Measurements from ENCODE around the gene CD72. TPM values are rescaled to one million over a fixed set of nuclear protein-coding genes. Genes with fewer than 3 reads are reported as not detected.
"Not testable (repeated sequence)": the region's sequence is repeated elsewhere in the genome, so short reads cannot be mapped to it uniquely, and the experiment has no call there.

CD72 gene
- total RNA-seq, 1 experiment from 2014 or later = not detected

DNA sequence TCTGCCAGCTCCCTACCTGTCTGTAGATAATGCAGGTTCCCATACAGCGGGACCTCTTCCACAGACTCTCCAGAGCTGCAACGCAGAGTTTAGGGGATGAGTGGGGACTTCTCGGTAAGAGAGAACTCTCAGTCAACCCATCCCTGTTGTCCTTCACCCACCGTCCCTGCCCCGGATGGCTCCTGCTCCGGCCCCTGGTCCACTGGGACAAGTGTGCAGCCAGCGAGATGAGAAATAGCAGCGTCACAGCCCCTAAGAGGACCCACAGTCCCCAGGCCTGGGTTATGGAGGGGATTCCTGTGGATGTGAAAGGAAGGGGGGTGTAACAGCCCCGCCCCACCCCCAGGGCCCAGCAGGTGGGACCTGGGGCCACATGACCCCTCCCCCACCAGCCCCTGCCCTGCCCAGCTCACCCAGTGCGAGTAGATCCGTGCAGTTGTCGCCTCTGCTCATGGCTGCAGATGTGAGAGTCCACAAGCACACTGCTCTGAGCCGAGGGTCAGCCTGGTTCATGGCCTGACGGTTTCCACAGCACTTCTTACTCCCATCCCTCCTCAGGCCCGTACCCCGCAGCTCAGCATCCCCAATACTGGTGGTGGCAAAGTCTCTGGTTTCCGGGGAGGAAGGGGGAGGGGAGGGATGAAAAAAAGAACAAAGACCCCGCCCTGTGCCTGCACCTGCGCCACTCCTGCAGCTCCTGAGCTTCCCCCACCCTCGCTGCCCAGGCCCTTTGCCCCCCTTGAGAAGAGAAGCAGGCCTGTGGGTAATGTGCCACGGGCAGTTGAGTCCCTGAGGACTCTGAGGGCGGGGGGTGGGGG lies 32.3 kb upstream of the CD72 start, which contains the start of gene SIT1:
Gene SIT1, minus strand, starts transcription at position 591 of the 818 bp plus-strand sequence. Its CDS starts 78 bp downstream, at position 513.
- DNase-seq (ENCODE audit: extremely low read depth, low read depth) = no peak

DNA sequence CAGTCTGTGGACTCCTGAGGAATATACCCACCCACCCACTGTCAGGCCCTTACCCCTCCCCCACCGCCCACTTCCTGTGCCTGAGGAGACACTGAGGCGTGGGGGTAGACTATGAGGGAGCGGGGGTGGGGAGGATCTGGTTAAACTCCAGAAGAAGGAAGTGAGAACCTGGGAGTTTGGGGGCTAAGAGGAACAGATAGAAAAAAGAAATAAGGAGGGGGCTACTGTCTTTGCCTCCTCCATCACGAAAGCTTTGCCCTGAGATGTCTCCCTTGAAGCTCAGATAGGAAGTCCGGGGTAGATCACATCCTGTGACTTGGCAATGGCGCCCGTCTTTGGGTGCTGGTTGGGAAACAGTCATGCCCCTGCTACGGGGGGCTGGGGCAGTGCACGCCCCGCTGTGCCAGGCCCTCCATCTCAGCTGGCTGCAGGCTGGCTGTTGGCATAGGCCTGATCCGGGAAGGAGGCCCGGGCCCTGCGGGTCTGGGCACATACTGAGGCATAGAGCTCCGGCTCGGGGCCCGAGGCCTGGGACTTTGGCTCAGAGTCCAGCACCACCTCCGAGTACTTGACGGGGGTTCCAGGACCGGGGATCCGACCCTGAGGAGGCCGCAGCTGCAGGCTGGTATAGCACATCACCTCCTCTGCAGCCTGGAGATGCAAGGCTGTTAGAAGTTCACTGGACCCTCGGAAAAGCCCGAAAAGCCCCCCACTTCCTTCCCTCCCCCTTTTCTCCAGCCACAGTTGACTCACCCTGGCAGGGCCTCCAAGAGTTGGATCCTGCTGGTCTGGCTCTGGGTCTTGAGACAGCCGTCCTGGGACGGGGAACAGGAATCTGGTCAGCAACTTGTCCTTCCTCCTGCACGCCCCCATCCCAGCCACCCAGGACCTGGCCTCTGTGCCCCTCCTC lies 31.5 kb upstream of the CD72 start:
- no peak for DNase-seq (ENCODE audit: extremely low read depth, low read depth)

DNA sequence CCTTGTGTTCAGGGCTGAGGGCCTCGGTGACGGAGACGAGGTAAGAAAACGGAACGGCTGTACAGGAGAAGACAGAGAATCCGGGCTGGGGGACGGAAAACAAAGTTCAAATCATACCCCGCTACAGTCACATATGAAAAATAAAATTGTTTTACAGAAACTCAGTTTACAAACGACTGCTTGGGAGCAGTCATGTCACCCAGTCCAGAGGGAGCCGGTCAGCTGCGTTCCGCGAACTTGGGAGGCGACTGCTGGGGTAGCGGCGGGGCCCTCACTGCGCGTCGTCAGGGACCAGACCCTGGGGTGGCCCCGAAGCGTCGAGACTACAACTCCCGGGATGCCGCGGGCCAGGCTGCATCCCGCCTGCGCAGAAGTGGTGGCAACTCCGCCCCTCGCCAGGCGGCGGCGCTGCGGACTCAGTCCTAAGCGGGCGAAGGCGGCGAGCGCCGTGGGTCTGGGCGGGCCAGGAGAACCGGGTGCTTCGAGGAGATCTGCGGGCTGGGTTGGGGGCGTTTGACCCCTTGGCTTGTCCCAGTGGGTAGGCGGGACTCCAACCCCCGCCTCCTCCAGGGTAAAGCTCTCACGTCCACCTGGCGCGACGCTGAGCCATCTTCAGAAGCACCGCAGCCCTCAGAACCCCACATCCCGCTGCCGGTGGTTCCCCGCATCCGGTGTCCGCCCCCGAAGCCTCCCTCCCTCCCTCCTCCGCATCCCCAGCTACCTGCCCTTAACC lies 28.5 kb upstream of the CD72 start:
- DNase-seq (ENCODE audit: extremely low read depth, low read depth) = peak; percentile 77

DNA sequence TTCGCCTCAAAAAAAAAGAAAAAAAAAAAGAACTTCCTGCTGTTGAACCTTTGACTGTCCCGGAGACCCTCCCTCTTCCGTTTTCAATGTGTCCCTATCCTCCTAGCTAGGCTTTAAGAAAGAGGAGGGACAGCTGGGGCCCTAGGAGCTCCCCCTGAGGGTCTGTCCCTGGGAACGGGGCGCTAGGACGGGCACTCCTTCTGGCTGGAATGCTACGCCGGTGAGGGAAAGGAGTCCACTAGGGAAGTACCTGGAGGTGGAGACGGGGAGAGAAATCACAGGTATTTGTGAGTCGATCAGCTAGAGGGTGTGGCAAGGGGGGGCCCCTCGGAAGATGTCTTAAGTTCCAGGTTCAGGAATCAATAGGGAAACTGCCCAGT lies 27.9 kb upstream of the CD72 start:
- no peak for DNase-seq (ENCODE audit: extremely low read depth, low read depth)

DNA sequence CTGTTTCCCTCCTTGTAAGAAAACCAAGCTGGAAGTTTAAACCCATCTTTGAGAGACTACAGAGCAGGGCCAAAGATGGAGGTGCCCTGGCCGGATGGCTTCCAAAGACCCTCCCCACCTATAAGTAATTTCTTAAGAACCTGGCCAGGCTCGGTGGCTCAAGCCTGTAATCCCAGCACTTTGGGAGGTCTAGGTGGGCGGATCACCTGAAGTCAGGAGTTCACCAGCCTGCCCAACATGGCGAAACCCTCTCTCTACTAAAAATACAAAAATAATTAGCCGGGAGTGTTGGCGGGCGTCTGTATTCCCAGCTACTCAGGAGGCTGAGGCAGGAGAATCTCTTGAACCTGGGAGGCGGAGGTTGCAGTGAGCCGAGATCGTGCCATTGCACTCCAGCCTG lies 27.5 kb upstream of the CD72 start:
- DNase-seq (ENCODE audit: extremely low read depth, low read depth) = not testable (repeated sequence)

DNA sequence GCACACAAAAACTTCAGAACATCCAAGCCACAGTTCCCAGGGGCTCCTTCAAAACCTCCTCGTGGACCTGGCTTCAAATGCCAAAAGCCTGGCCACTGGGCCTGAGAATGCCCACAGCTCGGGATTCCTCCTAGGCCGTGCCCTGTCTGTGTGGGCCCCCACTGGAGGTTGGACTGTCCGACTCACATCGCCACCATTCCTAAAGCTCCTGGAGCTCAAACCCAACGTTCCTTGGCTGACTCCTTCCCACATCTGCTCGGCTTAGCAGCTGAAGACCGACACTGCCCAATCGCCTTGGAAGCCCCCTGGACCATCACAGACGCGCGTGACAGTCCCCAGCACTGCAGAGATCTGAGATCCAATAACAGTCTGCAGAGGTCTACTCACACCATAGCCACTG lies 24.8 kb upstream of the CD72 start:
- DNase-seq (ENCODE audit: extremely low read depth, low read depth) = no peak

DNA sequence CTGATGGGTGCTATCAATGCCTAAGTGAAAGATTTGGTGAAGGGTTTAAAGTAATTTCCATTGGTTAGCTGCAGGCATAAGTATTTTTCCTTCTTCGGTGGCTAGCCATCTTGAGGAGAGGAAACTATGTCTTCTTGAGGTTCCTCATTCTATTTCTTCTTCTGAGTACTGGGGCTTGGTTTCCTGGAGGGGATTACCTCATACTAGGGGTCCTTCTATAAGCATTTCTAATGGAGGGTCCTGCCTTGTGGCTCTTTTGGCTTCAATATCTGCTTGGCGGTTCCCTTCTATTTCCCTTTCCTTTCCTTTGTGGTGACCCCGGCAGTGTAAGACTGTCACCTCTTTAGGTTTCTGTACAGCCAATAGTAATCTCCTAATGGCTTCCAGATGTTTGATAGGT lies 23.3 kb upstream of the CD72 start:
- DNase-seq (ENCODE audit: extremely low read depth, low read depth) = not testable (repeated sequence)

DNA sequence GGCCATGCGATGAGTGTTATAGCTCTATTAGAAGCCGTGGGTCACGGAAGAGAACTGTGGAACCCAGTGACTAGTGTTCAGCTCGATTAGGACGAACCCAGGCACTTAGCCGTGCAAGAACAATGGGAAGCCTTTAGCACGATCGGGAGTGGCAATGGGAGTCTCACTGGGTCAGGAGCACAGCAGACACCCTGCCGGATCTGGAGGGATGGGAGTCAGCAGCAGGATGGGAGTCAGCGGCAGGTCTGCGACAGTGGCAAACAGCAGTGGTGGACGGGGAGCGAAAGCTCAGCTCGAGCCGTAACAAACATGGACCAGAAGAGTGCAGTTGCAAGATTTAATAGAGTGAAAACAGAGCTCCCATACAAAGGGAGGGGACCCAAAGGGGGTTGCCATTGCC lies 22.2 kb upstream of the CD72 start:
- DNase-seq (ENCODE audit: extremely low read depth, low read depth) = not testable (repeated sequence)

DNA sequence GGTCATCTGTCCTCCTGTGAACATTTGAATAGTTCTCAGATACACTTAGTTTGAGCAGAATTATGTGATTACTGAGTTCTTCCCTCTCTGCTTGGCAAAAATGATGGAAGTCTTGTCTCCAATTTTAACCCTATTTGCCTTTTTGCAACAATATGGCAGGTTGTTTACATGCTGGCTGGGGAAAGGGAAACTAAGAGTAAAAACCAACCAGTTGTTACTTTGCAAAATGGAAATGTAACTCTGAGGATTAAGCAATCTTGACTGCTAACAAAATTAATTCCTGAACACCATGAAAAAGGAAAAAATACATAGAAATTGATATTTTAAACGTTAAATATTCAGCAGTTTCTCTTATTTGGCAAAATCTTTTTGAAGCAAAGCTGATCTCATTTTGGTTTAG lies 21.4 kb upstream of the CD72 start:
- no peak for DNase-seq (ENCODE audit: extremely low read depth, low read depth)

DNA sequence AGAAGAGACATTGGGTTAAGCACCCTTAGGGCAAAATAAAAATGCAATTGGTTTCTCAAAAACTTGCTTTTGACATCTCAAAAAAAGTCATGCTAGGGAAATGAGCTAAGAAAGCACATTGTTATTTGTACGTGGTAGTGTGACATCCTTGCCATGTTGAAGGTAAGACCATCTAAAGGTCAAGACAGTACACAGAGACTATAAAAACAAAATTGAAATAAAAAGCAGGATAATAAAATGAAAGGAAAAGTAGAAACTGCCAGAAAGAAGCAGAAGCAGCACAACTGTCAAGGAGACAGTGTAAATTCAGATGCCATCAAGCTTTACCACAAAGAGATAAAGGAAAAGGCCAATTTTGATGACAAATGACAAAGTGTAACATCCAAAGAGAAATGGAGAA lies 21.0 kb upstream of the CD72 start:
- DNase-seq (ENCODE audit: extremely low read depth, low read depth) = not testable (repeated sequence)

DNA sequence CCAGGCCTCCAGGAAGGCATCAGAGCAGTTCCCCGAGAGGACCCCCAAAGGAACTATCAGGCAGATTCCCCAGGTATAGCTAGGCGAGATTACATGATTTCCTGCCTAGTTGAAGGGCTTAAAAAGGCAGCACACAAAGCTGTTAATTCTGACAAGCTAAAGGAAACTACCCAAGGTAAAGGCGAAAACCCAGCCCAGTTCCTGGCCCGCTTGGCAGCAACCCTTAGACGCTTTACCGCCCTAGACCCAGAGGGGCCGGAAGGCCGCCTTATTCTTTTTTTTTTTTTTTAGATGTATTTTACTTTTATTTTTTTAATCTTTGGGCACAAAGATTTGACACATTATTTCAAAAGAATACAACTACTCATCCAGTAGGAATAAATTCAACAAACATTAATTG lies 20.5 kb upstream of the CD72 start:
- DNase-seq (ENCODE audit: extremely low read depth, low read depth) = not testable (repeated sequence)

DNA sequence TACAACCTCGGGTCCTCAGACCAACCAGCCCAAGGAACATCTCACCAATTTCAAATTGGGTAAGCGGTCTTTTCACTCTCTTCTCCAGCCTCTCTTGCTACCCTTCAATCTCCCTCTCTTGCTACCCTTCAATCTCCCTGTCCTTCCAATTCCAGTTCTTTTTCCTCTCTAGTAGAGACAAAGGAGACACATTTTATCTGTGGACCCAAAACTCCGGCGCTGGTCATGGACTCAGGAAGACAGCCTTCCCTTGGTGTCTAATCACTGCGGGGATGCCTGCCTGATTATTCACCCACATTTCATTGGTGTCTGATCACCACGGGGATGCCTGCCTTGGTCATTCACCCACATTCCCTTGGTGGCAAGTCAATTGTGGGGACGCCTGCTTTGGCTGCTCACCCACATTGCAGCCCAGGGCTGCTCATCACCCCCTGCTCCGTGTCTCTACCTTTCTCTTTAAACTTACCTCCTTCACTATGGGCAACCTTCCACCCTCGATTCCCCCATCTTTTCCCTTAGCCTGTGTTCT lies 19.3 kb upstream of the CD72 start:
- DNase-seq (ENCODE audit: extremely low read depth, low read depth) = not testable (repeated sequence)

DNA sequence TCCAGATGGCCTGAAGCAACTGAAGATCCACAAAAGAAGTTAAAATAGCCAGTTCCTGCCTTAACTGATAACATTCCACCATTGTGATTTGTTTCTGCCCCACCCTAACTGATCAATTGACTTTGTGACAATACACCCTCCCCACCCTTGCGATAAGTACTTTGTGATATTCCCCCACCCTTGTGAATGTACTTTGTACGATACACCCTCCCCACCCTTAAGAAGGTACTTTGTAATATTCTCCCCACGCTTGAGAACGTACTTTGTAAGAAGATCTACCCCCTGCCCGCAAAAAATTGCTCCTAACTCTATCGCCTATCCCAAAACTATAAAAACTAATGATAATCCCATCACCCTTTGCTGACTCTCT lies 18.6 kb upstream of the CD72 start:
- not testable (repeated sequence) for DNase-seq (ENCODE audit: extremely low read depth, low read depth)

DNA sequence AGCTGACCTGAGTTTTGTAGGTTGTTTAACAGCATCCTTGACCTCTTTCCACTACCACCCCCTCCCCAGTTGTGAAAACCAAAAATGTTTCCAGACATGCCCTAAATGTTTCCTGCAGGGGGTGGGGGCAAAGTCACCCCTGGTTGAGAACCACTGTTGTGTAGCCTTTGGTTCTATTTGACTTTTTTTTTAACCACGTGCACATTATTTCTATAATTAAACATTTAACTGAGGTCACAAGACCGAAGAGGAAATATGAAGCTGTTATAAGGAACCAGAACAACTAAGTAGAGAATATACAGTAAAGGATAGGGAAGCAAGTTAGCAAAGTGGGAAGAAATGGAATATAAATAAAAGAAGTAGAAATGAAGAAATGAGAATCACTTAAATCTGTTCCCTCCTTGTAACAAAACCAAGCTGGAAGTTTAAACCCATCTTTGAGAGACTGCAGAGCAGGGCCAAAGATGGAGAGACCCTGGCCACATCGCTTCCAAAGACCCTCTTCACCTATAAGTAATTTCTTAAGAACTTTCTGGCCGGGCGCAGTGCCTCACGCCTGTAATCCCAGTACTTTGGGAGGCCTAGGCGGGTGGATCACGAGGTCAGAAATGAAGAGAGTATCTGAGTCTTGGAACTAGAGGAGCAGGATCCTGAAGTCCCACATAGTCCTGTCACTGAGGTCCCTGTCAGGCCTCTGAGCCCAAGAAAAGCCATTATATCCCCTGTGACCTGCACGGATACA lies 18.1 kb upstream of the CD72 start:
- DNase-seq (ENCODE audit: extremely low read depth, low read depth) = no peak

DNA sequence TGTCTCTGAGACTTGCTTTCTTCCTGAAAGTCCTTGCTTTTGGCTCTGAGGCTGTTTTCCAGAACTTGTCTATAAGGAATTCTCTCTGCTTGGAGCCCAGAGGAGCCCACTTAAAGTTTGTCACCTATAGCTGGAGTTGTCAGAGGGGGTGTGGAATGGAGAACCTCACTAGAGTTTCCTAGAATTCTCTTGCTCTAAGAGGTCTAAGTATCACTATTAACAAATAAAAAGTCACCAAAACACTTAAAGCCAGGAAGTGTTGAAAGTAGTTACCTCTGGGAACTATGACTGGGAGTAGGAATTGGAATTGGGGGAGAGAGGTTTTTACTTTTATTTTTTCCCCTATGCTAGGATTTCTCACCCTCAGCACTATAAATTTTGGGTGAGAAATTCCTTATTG lies 17.5 kb upstream of the CD72 start:
- no peak for DNase-seq (ENCODE audit: extremely low read depth, low read depth)

DNA sequence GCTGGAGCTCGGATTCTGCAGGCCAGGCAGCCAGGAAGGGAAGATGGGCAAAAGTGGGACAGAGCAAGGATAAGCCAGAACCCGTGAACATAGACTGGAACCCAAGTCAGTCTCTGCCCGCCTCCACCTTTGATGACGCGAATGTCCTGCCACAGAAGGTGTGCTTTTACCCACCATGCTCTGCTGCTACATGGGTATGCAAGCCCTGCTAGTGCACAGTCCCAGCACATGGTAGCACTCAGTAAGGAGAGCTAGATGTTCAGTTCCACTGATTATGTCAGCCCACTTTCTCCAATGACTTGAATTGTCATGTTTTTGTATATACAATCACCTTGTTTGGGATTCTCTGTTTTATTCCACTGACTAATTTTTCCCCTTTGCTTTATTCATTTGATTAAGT lies 11.4 kb upstream of the CD72 start:
- no peak for DNase-seq (ENCODE audit: extremely low read depth, low read depth)

DNA sequence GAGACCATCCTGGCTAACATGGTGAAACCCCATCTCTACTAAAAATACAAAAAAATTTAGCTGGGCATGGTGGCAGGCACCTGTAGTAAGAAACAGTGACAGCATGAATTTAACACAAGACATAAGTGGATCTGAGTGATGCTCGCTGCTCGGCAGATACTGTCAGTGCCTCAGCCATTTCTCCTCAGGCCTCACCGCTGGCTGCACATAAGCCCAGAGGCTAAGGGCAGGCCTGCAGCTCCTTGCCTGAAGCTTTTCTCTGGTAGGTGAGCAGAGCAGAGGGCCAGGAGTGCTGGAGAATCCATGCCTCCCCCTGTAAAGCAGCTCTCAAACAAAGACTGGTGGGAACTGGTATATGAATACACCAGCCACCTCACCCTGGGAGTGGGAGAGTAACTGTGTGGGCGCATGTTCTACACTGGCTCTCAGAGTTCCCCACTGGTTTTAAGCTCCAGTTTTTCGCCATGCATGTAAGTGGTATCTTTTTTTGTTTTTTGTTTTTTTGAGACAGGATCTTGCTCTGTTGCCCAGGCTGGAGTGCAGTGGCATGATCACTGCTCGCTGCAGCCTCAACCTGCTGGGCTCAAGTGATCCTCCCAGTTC lies 10.3 kb upstream of the CD72 start:
- no peak for DNase-seq (ENCODE audit: extremely low read depth, low read depth)

DNA sequence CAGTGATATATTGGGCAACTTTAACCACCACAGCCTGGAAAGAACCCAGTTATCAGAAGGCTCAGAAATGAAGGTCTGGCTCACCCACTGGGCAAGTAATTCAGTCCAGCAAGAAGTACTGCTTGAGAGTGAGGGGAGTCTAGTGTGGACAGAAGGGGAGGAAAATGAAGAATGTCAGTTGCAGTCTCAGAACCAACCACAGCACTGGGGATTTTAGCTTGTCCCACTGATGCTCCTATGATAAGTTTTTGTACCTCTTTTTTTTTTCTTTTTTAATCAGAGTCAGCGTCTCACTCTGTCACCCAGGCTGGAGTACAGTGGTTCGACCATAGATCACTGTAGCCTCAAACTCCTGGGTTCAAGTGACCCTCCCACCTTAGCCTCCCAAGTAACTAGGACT lies 9.4 kb upstream of the CD72 start:
- DNase-seq (ENCODE audit: extremely low read depth, low read depth) = no peak

DNA sequence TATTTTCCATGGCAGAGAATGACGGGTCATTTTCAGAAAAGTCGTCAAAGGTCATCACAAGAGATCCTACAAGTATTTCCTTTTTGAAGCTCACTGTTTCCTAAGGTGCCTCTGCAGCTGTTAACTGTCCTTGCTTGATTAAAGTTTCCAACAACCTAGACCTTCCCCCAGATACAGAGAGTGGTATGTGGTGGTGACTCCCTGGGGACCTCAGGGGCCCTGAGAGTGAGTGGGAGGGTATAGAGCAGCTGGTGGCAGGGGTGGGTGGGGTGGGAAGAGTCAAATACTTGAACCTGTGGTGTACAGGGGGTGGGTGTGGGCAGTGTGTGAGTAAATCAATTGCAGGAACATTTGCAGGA lies 1.6 kb upstream of the CD72 start:
- no peak for DNase-seq (ENCODE audit: extremely low read depth, low read depth)
